Dendritic cell treated with granulocyte-macrophage colony-stimulating factor and Interleukin-4, amounts not matched to agents 40 ng/mL and 50 ng/mL, for 4 days (primary cell): ENCODE data around the gene INPP5D.
"Not testable (repeated sequence)": the region's sequence is repeated elsewhere in the genome, so short reads cannot be mapped to it uniquely, and the experiment has no call there.

ENCODE experiments used
- H3K27ac Mint-ChIP-seq: one replicate; pipeline ENCODE4 v1.8.0; 2022; ENCODE audit warnings: mild to moderate bottlenecking, mixed read lengths
- H3K27me3 Mint-ChIP-seq: one replicate; pipeline ENCODE4 v1.8.0; 2022; ENCODE audit warnings: mild to moderate bottlenecking, mixed read lengths
- H3K36me3 Mint-ChIP-seq: one replicate; pipeline ENCODE4 v1.8.0; 2022; ENCODE audit warnings: low read depth, mixed read lengths
- H3K4me1 Mint-ChIP-seq: one replicate; pipeline ENCODE4 v1.8.0; 2022; ENCODE audit warnings: low read depth, mixed read lengths
- H3K4me3 Mint-ChIP-seq: one replicate; pipeline ENCODE4 v1.8.0; 2022; ENCODE audit warnings: mild to moderate bottlenecking, moderate library complexity, mixed read lengths
- H3K9me3 Mint-ChIP-seq: one replicate; pipeline ENCODE4 v1.8.0; 2022; ENCODE audit warnings: mixed read lengths
- intact Hi-C: fragments of 100-400 bp; cut with micrococcal nuclease; formaldehyde crosslinking; loops from one replicate; pipeline ENCODE4 v1.15.0; 2022

INPP5D gene

DNA sequence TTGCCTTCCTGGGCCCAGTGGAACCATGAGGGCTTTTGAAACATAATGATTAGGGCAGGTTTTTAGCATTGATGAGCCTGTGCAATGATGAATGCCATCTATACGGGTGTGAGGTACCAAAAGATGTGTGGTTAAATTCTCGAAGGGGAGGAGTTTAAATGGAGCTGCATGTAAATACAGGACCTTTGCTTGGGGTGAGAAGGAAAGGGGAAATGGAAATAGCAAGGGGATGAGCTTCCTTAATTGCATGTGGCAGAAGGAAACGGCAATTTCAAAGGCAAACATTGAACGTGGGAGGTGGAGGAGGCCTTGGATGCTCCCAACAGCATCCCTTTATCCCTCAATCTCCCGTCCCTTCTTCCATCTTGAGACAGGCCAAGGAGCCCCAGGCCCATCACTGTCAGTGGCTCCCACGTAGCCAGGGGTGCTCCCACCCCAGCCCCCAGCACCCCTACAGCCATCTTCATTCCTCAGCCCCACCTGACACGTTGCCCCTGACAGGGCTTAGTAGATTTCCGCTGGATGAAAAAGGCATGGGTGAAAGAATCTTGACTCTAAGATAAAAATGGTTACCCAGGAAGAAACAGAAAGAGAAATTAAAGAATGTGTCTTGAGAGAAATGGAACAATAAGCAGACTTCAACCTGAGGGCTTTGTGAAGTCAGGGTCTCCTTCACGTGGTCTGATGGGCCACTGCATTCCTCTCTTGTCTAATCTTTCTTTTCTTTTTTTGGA lies 32.5 kb downstream of the INPP5D start:
- Mint-ChIP-seq H3K27ac (peak overlapping the region; percentile 79), H3K4me1 (peaks cover 71% of the 10 kb centered on the region), H3K9me3 (no peaks in the 10 kb centered on the region), H3K36me3 (peaks cover 73% of the 10 kb centered on the region), H3K27me3 (no peaks in the 10 kb centered on the region), H3K4me3 (peak overlapping the region; percentile 49)
- intact Hi-C loops, result no loop called here

DNA sequence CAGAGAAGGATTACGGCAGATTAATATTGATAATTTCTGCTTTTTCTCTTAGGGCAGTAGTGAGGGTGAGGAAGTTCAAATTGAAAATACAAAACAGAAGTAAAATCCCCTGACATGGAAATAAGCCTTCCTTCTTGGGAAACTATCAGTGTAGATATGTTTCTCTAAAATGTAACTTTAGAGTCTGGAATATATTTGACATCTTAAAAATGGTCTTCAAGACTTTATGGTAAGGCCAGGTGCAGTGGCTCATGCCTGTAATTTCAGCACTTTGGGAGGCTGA lies 33.0 kb downstream of the INPP5D start:
- H3K9me3 Mint-ChIP-seq, result no peaks in the 10 kb centered on the region
- H3K36me3 Mint-ChIP-seq, result peaks cover 76% of the 10 kb centered on the region
- peak overlapping the region; percentile 79 for H3K27ac Mint-ChIP-seq
- peaks cover 70% of the 10 kb centered on the region for H3K4me1 Mint-ChIP-seq
- intact Hi-C loops, result no loop called here
- peak overlapping the region; percentile 49 for H3K4me3 Mint-ChIP-seq
- no peaks in the 10 kb centered on the region for H3K27me3 Mint-ChIP-seq

DNA sequence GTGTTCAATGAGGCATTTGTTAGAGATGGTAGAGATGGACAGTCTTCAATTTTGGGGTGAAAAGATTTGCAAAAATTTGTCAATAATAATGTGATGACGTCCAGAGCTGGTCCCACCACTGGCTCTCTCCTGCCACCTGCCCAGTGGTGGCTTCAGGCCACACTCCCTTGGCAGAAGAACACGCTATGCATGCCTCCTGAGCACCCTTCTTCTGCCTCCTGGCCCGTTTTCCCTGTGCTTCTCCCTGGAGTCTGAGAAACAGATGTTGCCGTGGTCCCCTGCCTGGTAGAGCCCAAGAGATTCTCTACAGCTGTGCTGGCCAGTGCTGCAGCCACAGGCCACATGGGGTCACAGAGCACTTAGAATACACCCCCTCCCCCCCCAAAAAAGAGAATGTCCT lies 33.6 kb downstream of the INPP5D start:
- Mint-ChIP-seq H3K36me3 (peaks cover 76% of the 10 kb centered on the region), H3K27me3 (no peaks in the 10 kb centered on the region), H3K4me1 (peaks cover 70% of the 10 kb centered on the region), H3K9me3 (no peaks in the 10 kb centered on the region), H3K4me3 (peak overlapping the region; percentile 9), H3K27ac (peak overlapping the region; percentile 79)
- intact Hi-C loops, result no loop called here

DNA sequence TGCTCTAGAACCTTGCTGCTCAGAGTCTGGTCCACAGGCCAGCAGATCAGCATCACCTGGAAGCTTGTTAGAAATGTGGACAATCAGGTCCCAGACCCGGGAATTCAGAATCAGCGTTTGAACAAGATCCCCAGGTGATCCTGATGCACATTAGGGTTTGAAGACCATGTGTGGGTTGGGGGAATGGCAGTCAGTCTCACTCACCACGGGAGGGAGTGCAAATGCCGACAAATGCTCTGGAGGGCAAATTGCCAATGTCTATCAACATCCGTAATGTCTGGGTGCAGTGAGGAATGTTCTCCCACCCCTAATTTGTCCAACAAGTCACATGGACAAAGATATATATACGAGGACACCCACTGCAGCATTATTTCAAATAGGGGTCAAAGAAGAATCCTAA lies 34.5 kb downstream of the INPP5D start:
- intact Hi-C loops, result no loop called here
- no peak overlapping the region for H3K4me3 Mint-ChIP-seq
- no peaks in the 10 kb centered on the region for H3K9me3 Mint-ChIP-seq
- H3K27ac Mint-ChIP-seq, result peak overlapping the region; percentile 15
- peaks cover 71% of the 10 kb centered on the region for H3K4me1 Mint-ChIP-seq
- peaks cover 76% of the 10 kb centered on the region for H3K36me3 Mint-ChIP-seq
- no peaks in the 10 kb centered on the region for H3K27me3 Mint-ChIP-seq

DNA sequence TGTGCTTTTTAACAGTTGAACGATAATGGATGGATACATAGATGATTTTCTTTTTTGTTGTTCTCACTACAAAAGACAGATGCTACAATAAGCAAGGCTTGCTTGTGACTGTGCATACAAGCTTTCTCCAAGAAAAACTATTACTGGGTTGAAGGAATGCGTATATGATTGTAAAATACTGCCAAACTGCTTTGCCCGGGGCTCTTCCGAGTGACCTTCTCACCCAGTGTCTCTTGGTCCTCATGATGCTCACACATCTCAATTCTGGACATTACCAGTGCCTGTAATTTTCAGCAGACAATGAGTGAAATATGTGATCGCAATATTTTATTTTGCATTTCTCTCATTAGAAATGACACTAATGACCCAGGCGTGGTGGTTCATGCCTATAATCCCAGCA lies 35.9 kb downstream of the INPP5D start:
- H3K27ac Mint-ChIP-seq, result no peak overlapping the region
- H3K4me1 Mint-ChIP-seq, result peaks cover 71% of the 10 kb centered on the region
- no peaks in the 10 kb centered on the region for H3K27me3 Mint-ChIP-seq
- intact Hi-C loops, result no loop called here
- no peak overlapping the region for H3K4me3 Mint-ChIP-seq
- H3K9me3 Mint-ChIP-seq, result no peaks in the 10 kb centered on the region
- H3K36me3 Mint-ChIP-seq, result peaks cover 76% of the 10 kb centered on the region

DNA sequence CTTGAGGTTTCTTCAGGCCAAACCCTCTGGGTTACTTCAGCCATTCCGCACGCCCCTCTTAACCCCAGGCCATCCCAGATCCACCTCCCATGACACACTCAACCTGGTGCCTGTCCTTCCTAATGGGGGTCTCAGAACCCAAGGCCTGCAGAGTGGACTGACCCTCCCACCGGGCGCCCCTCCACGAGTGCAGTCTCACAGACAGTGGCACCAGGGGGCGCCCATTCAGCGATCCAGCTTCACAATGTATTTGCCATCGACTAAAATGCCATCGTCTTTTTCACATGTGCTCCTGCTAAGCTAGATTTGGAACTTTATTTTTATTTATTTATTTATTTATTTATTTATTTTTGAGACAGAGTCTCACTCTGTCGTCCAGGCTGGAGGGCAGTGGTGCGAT lies 38.5 kb downstream of the INPP5D start:
- H3K27ac Mint-ChIP-seq, result peak overlapping the region; percentile 47
- peaks cover 84% of the 10 kb centered on the region for H3K36me3 Mint-ChIP-seq
- H3K4me1 Mint-ChIP-seq, result peaks cover 57% of the 10 kb centered on the region

DNA sequence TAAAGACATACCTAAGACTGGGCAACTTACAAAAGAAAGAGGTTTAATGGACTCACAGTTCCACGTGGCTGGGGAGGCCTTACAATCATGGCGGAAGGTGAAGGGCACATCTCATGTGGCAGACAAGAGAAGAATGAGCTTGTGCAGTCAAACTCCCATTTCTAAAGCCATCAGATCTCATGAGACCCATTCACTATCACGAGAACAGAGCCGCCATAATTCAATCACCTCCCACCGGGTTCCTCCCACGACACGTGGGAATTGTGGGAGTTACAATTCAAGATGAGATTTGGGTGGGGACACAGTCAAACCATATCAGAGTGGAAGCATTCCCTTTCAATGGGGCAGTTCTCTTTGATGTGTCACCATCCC lies 39.7 kb downstream of the INPP5D start:
- peak overlapping the region; percentile 63 for H3K27ac Mint-ChIP-seq
- H3K4me3 Mint-ChIP-seq, intact Hi-C loops, H3K27me3 Mint-ChIP-seq, H3K9me3 Mint-ChIP-seq: not testable (repeated sequence)
- H3K36me3 Mint-ChIP-seq, result peaks cover 80% of the 10 kb centered on the region
- H3K4me1 Mint-ChIP-seq, result peaks cover 56% of the 10 kb centered on the region

More for the DNA sequence above, 38.5 kb downstream of the INPP5D start:
- Mint-ChIP-seq H3K4me3 (no peak overlapping the region), H3K27me3 (no peaks in the 10 kb centered on the region), H3K9me3 (no peaks in the 10 kb centered on the region)
- intact Hi-C loops, result no loop called here

DNA sequence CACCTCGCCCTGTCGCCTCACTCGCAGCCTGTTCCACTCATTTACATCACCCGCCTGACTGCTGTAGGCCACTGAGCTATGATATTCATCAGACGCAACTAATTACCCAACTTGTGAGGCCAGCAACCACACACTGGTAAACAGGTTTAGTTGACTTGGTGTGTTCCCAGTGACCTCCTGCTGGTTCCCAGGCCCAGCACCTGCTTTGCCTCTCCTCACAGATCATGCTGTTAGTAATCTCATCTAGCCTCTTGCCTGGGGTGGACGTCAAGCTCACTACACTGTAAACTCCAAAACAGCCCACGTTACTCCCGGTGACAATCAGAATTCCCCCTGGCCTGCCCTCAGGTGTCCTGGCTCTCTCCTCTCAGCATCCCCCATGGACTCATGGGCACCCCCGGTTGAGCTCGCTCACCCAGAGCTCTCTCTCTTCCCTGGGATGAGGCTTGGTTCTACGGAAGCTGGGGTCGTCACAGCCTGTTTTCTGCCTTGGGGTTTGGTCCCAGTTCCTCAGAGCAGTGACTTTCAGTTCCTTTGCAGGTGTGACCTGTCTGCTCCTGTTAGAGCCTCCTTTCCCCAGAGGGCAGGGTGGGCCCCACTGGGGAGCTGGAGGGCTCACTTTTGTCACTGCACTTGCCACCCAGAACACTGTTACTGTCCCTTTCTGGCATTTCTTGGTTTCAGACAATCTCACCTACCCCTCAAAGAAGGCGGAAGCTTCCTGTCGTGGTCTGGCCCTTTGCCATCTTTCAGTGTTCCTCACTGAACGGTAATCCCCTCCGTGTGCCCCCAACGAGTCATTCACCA lies 40.3 kb downstream of the INPP5D start:
- peaks cover 58% of the 10 kb centered on the region for H3K4me1 Mint-ChIP-seq
- intact Hi-C loops, result no loop called here
- peak overlapping the region; percentile 63 for H3K27ac Mint-ChIP-seq
- peaks cover 81% of the 10 kb centered on the region for H3K36me3 Mint-ChIP-seq
- H3K27me3 Mint-ChIP-seq, result no peaks in the 10 kb centered on the region
- peaks cover 4% of the 10 kb centered on the region for H3K9me3 Mint-ChIP-seq
- H3K4me3 Mint-ChIP-seq, result no peak overlapping the region

DNA sequence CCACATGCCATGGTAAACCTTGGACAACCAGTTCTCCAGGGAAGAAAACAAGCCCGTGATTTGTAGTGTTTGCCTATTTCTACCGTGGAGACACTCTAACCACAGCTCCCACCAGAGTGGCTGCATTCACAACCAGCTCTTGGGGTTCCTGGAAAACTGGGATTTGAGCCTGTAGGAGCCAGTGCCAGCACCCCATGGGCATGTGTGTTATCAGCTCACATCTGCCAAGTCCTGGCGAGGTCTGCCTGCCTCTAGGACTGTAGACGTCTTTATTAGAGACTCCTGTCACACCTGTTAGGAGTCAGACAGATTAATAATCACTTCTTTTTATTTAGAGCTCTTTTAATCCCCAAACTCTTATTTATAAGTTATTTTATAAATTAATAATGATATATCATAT lies 41.0 kb downstream of the INPP5D start:
- Mint-ChIP-seq H3K4me1 (peaks cover 64% of the 10 kb centered on the region), H3K36me3 (peaks cover 86% of the 10 kb centered on the region), H3K4me3 (no peak overlapping the region), H3K9me3 (peaks cover 11% of the 10 kb centered on the region), H3K27ac (peak overlapping the region; percentile 63), H3K27me3 (no peaks in the 10 kb centered on the region)
- intact Hi-C loops, result no loop called here

DNA sequence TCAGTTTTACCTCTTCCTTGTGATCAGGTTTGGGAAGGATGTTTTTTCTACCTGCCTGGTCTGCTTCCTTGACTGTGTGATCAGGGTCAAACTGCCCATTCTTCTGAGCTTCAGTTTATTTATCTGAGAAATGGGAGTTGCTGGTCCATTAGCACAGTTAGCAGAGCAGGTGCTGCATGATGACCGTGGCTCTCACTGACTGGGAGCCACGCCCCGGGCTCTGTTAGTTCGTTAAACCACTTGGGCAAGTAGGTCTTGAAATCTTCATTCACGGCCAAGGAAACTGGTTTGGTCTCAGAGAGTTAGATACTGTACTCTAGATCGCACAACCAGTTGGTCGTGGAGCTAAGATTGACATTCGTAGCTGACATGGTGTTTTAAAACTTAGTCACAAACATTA lies 41.7 kb downstream of the INPP5D start:
- Mint-ChIP-seq H3K4me1 (peaks cover 70% of the 10 kb centered on the region), H3K36me3 (peaks cover 87% of the 10 kb centered on the region), H3K9me3 (peaks cover 11% of the 10 kb centered on the region), H3K4me3 (no peak overlapping the region), H3K27me3 (no peaks in the 10 kb centered on the region), H3K27ac (no peak overlapping the region)
- intact Hi-C loops, result no loop called here

DNA sequence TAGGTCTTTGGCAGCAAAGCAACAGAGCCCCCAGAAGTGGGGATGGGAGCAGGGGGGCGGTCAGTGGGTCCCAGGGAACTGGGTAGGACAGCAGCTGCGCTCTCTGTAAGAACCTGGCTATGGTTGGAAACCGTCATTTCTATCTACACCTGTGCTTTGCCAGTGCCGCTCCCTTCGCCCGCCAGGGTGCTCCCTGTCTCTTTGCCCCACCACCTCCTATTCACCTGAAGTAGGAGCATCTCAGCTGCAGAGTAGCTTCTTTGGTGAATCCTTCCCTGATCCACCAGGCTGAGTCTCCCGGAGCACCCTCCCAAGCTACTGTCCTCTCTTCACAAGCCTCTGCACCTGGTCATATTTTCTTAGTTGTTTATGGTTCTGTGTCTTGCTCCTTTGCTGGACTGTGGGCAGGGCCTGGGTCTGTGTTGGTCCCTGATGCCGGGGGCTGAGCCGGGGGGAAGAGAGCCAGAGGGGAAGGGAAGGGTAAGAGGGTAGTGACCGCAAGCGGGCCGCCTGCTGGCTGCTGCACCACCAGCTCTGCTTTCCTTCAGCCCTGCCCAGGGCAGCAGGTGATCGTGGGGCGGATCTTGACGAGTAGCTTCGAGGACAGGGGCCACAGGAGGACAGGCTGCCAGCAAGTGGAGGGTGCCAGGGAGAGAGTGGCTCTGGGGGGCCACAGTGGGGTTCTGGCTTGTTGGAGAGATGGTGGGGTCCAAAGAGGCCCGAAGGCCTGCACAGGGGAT lies 45.2 kb downstream of the INPP5D start:
- intact Hi-C loops, result no loop called here
- no peak overlapping the region for H3K4me3 Mint-ChIP-seq
- H3K36me3 Mint-ChIP-seq, result peaks cover 80% of the 10 kb centered on the region
- peaks cover 11% of the 10 kb centered on the region for H3K9me3 Mint-ChIP-seq
- no peaks in the 10 kb centered on the region for H3K27me3 Mint-ChIP-seq
- H3K4me1 Mint-ChIP-seq, result peaks cover 71% of the 10 kb centered on the region
- H3K27ac Mint-ChIP-seq, result peak overlapping the region; percentile 48

DNA sequence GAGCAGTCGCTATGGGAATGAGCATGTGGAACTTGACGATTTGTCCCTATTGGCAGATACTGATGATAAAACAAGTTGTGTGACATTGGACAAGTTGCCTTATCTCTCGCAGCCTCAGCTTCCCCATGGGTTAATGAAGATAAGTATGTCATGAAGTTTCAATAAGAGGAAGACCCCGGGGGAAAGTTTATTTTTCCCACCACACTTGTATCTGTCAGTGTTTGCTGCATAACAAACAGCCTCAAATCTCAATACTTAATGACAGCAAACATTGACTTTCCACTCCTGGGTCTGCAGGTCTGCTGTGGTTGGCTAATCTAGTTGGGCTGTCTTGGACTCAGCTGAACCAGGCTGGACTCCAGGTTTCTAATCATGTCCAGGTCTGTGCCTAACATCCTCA lies 45.8 kb downstream of the INPP5D start:
- Mint-ChIP-seq H3K27ac (no peak overlapping the region), H3K9me3 (peaks cover 11% of the 10 kb centered on the region), H3K4me3 (no peak overlapping the region), H3K36me3 (peaks cover 74% of the 10 kb centered on the region), H3K4me1 (peaks cover 65% of the 10 kb centered on the region), H3K27me3 (no peaks in the 10 kb centered on the region)
- intact Hi-C loops, result no loop called here

DNA sequence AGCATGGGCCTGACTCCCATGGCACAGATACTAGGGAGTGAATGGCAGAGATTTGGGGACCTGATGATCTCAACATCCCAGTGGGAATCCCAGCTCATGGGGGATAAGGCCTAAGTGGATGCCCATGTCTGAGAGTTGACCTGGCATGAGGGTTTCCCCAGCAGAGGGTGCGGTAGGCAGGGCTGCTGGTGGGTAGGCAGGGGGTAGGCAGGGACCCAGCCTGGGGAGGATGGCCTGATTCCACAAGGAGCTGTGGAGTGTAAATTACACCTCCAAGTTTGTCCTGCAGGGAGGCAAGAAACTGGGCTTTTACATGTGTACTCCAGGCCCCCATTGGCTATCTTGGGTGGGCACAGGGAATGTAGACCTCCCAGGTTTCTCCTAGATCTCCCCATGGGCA lies 46.9 kb downstream of the INPP5D start:
- Mint-ChIP-seq H3K27me3 (no peaks in the 10 kb centered on the region), H3K4me3 (no peak overlapping the region), H3K4me1 (peaks cover 63% of the 10 kb centered on the region), H3K27ac (peak overlapping the region; percentile 11), H3K36me3 (peaks cover 67% of the 10 kb centered on the region), H3K9me3 (peaks cover 11% of the 10 kb centered on the region)
- intact Hi-C loops, result no loop called here

DNA sequence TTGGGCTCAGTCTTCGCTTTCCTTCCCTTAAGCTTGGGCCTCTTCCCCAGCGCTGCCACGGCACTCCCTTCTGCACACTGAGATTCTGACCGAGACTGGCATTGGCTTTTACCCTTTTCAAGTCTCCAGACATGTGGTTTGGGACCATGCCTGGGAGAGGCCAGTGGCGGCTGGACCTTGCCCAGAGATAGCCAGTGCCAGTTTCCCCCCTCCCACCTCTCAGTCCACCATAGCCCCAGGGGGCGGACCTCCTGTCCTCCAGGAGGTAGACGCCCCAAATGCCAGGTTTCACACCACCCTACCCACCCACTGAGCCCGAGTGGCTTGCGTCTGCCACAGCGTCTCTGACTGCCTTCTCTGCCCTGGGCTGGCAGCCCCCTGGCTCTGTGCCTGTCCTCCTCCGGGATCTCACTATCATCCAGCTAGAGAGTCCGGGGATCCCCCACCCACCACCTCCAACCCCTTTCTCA lies 47.7 kb downstream of the INPP5D start:
- Mint-ChIP-seq H3K4me3 (no peak overlapping the region), H3K9me3 (peaks cover 11% of the 10 kb centered on the region), H3K36me3 (peaks cover 61% of the 10 kb centered on the region), H3K4me1 (peaks cover 64% of the 10 kb centered on the region), H3K27me3 (no peaks in the 10 kb centered on the region), H3K27ac (peak overlapping the region; percentile 11)
- intact Hi-C loops, result no loop called here
